ENCODE results near the gene PNLDC1.

- TF ChIP-seq, protein P1, sequence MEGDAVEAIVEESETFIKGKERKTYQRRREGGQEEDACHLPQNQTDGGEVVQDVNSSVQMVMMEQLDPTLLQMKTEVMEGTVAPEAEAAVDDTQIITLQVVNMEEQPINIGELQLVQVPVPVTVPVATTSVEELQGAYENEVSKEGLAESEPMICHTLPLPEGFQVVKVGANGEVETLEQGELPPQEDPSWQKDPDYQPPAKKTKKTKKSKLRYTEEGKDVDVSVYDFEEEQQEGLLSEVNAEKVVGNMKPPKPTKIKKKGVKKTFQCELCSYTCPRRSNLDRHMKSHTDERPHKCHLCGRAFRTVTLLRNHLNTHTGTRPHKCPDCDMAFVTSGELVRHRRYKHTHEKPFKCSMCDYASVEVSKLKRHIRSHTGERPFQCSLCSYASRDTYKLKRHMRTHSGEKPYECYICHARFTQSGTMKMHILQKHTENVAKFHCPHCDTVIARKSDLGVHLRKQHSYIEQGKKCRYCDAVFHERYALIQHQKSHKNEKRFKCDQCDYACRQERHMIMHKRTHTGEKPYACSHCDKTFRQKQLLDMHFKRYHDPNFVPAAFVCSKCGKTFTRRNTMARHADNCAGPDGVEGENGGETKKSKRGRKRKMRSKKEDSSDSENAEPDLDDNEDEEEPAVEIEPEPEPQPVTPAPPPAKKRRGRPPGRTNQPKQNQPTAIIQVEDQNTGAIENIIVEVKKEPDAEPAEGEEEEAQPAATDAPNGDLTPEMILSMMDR (IDR thresholded peaks at IDR 0.05; ENCODE audit: low read depth, low read length, poor library complexity, severe bottlenecking): no peak
- TF ChIP-seq EZH2phosphoT487 (IDR thresholded peaks at IDR 0.05; ENCODE audit: borderline replicate concordance, low read length): no peak
Observed at GRCh38 chr6:159829526-159829925, 29.4 kb downstream of the PNLDC1 start.
